K562 (cell line): ENCODE results near the gene HLA-B. TPM values are rescaled to one million over a fixed set of nuclear protein-coding genes. Genes with fewer than 3 reads are reported as not detected.

Experiments used
- ATF6 ChIP-seq: sonication (generic); formaldehyde crosslinking; IDR thresholded peaks from 2 replicates; pipeline ENCODE4 v1.4.0; 2020; ENCODE audit warnings: mild to moderate bottlenecking, missing genetic modification reagents
- E2F8 ChIP-seq: fragments of 450-650 bp; IDR thresholded peaks from 2 replicates; pipeline ENCODE4 v1.7.1; 2018; ENCODE audit warnings: mild to moderate bottlenecking, low read depth; ENCODE audit not compliant: partially characterized antibody
- GABPB2 ChIP-seq: fragments of 250-450 bp; sonication (Bioruptor Pico); conservative IDR thresholded peaks from 2 replicates; pipeline ENCODE4 v1.5.1; 2021; ENCODE audit warnings: mild to moderate bottlenecking
- HCFC1 ChIP-seq: IDR thresholded peaks from 2 replicates; pipeline ENCODE4 v1.6.1; 2012; ENCODE audit warnings: low read depth, low read length, improper control_type of control experiment
- IRF9 ChIP-seq: fragments of 450-650 bp; IDR thresholded peaks from 2 replicates; pipeline ENCODE4 v1.6.1; 2016; ENCODE audit warnings: missing biosample characterization, missing genetic modification characterization
- MBD2 ChIP-seq: sonication (generic); IDR thresholded peaks from 2 replicates; pipeline ENCODE4 v1.6.1; 2016; ENCODE audit warnings: low read depth, borderline replicate concordance
- NCOR1 ChIP-seq: fragments of 450-650 bp; IDR thresholded peaks from 2 replicates; pipeline ENCODE4 v1.6.1; 2016; ENCODE audit warnings: mild to moderate bottlenecking, moderate library complexity
- NR1H2 ChIP-seq: sonication (generic); formaldehyde crosslinking; IDR thresholded peaks from 2 replicates; pipeline ENCODE4 v1.4.0; 2020; ENCODE audit warnings: mild to moderate bottlenecking, missing genetic modification reagents
- RB1 ChIP-seq: fragments of 450-650 bp; IDR thresholded peaks from 2 replicates; pipeline ENCODE4 v1.6.1; 2017; ENCODE audit warnings: low read depth, mild to moderate bottlenecking
- RFX1 ChIP-seq: fragments of 450-650 bp; IDR thresholded peaks from 2 replicates; pipeline ENCODE4 v1.6.1; 2016; ENCODE audit warnings: mild to moderate bottlenecking, moderate library complexity
- STAT5A ChIP-seq: IDR thresholded peaks from 2 replicates; pipeline ENCODE4 v1.6.1; 2012; ENCODE audit warnings: low read length, inconsistent platforms, borderline replicate concordance
- TRIM24 ChIP-seq, 2 experiments: fragments of 450-650 bp; IDR thresholded peaks; 2 replicates each; pipeline ENCODE4 v1.6.1; 2016
- polyA plus RNA-seq, 8 experiments: library from polyadenylated mRNA; depleted of rRNA in 4 of 8; stranded (reverse) in 5 of 8; unstranded in 3 of 8; fragments of >200 nt; fragmentation: Nextera tagmentation in 2 of 8; fragmentation: Illumina TruSeq in 1 of 8; extraction: Ambion mirVana in 2 of 8; extraction: Trizol in 1 of 8; gene quantifications; 2 replicates each; pipeline versions ENCODE4 v1.2.1 to v1.2.3, GENCODE V29; 2011 to 2014; ENCODE audit warnings: inconsistent platforms in 1 of 8, missing spikeins in 1 of 8
- total RNA-seq, 7 experiments: library from RNA; depleted of rRNA in 6 of 7; stranded (reverse); fragments of >200 nt in 6 of 7; fragmentation: Illumina TruSeq in 2 of 7; extraction: Trizol in 2 of 7; gene quantifications; 2 replicates each; pipeline versions ENCODE4 v1.2.1 to v1.2.3, GENCODE V29; 2011 to 2021; ENCODE audit warnings: low replicate concordance in 1 of 7
- TF ChIP-seq, protein P1 (sequence below): sonication (generic); formaldehyde crosslinking; IDR thresholded peaks from 2 replicates; pipeline ENCODE4 v1.8.0; 2022; ENCODE audit warnings: mild to moderate bottlenecking, missing genetic modification reagents
- TF ChIP-seq, protein P2 (sequence below): sonication (generic); formaldehyde crosslinking; IDR thresholded peaks from 2 replicates; pipeline ENCODE4 v1.8.1; 2023; ENCODE audit warnings: mild to moderate bottlenecking, missing genetic modification reagents, moderate library complexity
- TF ChIP-seq, protein P3 (sequence below): sonication (generic); formaldehyde crosslinking; IDR thresholded peaks from 2 replicates; pipeline ENCODE4 v1.8.0; 2022; ENCODE audit warnings: mild to moderate bottlenecking, missing genetic modification reagents

HLA-B gene
- total and polyA plus RNA-seq, 9 of the 15 experiments (the other 6 are each of a cell fraction or from before 2014, with no cell fraction given): 0.07 to 9.7 (median 0.65) TPM; not detected in 2

DNA sequence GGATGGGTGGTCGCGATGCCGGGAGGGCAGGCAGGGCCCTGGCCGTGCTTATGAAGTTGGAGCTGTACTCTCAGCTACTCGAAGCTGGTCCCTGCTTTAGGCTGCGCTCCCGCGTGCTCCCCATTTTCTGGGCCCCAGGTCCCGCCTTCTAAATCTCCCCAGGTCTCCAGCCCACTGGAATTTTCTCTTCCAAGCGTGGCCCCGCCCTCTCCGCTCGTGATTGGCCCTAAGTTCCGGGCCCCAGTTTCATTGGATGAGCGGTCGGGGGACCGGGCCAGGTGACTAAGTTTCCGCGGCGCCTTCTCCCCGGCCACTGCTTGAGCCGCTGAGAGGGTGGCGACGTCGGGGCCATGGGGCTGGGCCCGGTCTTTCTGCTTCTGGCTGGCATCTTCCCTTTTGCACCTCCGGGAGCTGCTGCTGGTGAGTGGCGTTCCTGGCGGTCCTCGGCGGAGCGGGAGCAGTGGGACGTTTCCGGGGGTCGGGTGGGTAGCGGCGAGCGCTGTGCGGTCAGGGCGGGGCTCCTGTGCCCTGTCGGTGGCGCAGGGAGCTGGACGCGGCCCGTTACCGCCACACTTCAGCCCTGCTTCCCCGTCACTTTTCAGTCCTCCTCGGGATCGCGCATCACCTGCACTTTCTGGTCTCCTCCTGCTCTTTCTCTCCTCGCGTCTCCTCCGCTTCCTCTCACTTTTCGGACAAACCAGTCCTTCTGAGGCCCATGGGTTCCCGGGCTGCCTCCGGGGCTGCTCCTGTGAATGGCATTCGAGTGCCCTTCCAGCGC is 46.5 kb upstream of the HLA-B start, which contains the start of gene MICA (continued):
- TF ChIP-seq ATF6 (CRISPR knock-in tag): peak; percentile 58; the same call in 1 of the 2 replicates
- no peak for TF ChIP-seq NCOR1
- TF ChIP-seq, protein P1, sequence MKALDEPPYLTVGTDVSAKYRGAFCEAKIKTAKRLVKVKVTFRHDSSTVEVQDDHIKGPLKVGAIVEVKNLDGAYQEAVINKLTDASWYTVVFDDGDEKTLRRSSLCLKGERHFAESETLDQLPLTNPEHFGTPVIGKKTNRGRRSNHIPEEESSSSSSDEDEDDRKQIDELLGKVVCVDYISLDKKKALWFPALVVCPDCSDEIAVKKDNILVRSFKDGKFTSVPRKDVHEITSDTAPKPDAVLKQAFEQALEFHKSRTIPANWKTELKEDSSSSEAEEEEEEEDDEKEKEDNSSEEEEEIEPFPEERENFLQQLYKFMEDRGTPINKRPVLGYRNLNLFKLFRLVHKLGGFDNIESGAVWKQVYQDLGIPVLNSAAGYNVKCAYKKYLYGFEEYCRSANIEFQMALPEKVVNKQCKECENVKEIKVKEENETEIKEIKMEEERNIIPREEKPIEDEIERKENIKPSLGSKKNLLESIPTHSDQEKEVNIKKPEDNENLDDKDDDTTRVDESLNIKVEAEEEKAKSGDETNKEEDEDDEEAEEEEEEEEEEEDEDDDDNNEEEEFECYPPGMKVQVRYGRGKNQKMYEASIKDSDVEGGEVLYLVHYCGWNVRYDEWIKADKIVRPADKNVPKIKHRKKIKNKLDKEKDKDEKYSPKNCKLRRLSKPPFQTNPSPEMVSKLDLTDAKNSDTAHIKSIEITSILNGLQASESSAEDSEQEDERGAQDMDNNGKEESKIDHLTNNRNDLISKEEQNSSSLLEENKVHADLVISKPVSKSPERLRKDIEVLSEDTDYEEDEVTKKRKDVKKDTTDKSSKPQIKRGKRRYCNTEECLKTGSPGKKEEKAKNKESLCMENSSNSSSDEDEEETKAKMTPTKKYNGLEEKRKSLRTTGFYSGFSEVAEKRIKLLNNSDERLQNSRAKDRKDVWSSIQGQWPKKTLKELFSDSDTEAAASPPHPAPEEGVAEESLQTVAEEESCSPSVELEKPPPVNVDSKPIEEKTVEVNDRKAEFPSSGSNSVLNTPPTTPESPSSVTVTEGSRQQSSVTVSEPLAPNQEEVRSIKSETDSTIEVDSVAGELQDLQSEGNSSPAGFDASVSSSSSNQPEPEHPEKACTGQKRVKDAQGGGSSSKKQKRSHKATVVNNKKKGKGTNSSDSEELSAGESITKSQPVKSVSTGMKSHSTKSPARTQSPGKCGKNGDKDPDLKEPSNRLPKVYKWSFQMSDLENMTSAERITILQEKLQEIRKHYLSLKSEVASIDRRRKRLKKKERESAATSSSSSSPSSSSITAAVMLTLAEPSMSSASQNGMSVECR (CRISPR knock-in tag): peak; percentile 54; the same call in 1 of the 2 replicates
- TF ChIP-seq NR1H2 (CRISPR knock-in tag): no peak
- TF ChIP-seq, protein P2, sequence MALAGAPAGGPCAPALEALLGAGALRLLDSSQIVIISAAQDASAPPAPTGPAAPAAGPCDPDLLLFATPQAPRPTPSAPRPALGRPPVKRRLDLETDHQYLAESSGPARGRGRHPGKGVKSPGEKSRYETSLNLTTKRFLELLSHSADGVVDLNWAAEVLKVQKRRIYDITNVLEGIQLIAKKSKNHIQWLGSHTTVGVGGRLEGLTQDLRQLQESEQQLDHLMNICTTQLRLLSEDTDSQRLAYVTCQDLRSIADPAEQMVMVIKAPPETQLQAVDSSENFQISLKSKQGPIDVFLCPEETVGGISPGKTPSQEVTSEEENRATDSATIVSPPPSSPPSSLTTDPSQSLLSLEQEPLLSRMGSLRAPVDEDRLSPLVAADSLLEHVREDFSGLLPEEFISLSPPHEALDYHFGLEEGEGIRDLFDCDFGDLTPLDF (CRISPR knock-in tag): peak; percentile 16; the same call in 1 of the 2 replicates
- TF ChIP-seq TRIM24 (IDR thresholded peaks at IDR 0.05): 0 out of 4 replicates have a peak, but pooled peaks of 1 of the 2 experiments have one; percentile 31
- TF ChIP-seq, protein P3, sequence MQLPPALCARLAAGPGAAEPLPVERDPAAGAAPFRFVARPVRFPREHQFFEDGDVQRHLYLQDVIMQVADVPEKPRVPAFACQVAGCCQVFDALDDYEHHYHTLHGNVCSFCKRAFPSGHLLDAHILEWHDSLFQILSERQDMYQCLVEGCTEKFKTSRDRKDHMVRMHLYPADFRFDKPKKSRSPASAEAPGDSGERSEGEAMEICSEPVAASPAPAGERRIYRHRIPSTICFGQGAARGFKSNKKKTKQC: peak; percentile 32; the same call in 1 of the 2 replicates
- no peak for TF ChIP-seq GABPB2 (CRISPR knock-in tag)
- TF ChIP-seq STAT5A: no peak
- no peak for TF ChIP-seq RFX1
- 0 out of 2 replicates have a peak, but pooled peaks have one; percentile 31 for TF ChIP-seq HCFC1
- TF ChIP-seq MBD2: peak; percentile 82
- peak; percentile 9; the same call in 1 of the 2 replicates for TF ChIP-seq RB1
- no peak for TF ChIP-seq IRF9 (tag)
- peak; percentile 55 for TF ChIP-seq E2F8
